Type B pancreatic cell (in vitro differentiated cells): Measurements from ENCODE around the gene PXDC1. TPM values are rescaled to one million over a fixed set of nuclear protein-coding genes. Genes with fewer than 3 reads are reported as not detected.

Experiments used
- DNase-seq: peaks from one replicate; pipeline ENCODE4 v3.0.0; 2021; ENCODE audit warnings: mixed read lengths; ENCODE audit not compliant: unreplicated experiment; ENCODE audit errors: extremely low spot score
- H3K27ac Mint-ChIP-seq: 2 replicates; pipeline ENCODE4 v1.8.0; 2021; ENCODE audit warnings: mild to moderate bottlenecking, mixed read lengths
- H3K27me3 Mint-ChIP-seq: 2 replicates; pipeline ENCODE4 v1.8.0; 2021; ENCODE audit warnings: mixed read lengths
- H3K36me3 Mint-ChIP-seq: 2 replicates; pipeline ENCODE4 v1.8.0; 2021; ENCODE audit warnings: mixed read lengths
- H3K4me1 Mint-ChIP-seq: one replicate; pipeline ENCODE4 v1.8.0; 2021; ENCODE audit warnings: mixed read lengths; ENCODE audit not compliant: unreplicated experiment
- H3K4me3 Mint-ChIP-seq: 2 replicates; pipeline ENCODE4 v1.8.0; 2021; ENCODE audit warnings: mild to moderate bottlenecking, mixed read lengths
- H3K9me3 Mint-ChIP-seq: 2 replicates; pipeline ENCODE4 v1.8.0; 2021; ENCODE audit warnings: mixed read lengths
- total RNA-seq: library from RNA; stranded (reverse); gene quantifications from 2 replicates; pipeline ENCODE4 v1.2.1, GENCODE V29; 2021; ENCODE audit warnings: low replicate concordance
- TF ChIP-seq, protein P1 (sequence below): fragments of 200-600 bp; sonication (generic); conservative IDR thresholded peaks from 2 replicates; pipeline ENCODE4 v1.5.0; 2021; ENCODE audit warnings: antibody characterized with exemption, mild to moderate bottlenecking

Gene PXDC1
- total RNA-seq, 1 donor from 2014 or later: 23.6 TPM

DNA sequence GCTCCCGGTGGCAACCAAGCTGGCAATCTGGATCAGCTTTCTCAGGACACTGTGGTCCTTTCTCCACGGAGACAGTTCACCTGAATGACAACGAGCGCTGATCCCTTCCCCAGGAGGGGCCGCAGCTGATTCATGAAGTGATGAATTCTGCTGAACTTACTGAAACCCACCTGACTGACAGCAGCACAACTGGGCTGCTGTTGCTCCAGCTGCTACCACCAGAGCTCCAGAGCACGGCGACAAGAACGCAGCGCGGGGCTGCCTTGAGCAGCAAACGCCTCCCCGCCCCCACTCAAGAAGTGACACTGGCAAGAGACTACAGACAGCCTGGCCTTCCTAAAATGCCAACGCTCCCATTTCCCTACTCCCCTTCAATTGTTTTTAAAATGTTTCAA lies 10.0 kb downstream of the PXDC1 start:
- no peak overlapping the region for H3K4me3 Mint-ChIP-seq
- no peak overlapping the region for H3K27ac Mint-ChIP-seq
- no peak for DNase-seq
- TF ChIP-seq, protein P1, sequence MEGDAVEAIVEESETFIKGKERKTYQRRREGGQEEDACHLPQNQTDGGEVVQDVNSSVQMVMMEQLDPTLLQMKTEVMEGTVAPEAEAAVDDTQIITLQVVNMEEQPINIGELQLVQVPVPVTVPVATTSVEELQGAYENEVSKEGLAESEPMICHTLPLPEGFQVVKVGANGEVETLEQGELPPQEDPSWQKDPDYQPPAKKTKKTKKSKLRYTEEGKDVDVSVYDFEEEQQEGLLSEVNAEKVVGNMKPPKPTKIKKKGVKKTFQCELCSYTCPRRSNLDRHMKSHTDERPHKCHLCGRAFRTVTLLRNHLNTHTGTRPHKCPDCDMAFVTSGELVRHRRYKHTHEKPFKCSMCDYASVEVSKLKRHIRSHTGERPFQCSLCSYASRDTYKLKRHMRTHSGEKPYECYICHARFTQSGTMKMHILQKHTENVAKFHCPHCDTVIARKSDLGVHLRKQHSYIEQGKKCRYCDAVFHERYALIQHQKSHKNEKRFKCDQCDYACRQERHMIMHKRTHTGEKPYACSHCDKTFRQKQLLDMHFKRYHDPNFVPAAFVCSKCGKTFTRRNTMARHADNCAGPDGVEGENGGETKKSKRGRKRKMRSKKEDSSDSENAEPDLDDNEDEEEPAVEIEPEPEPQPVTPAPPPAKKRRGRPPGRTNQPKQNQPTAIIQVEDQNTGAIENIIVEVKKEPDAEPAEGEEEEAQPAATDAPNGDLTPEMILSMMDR: no peak
- H3K27me3 Mint-ChIP-seq: no peaks in the 10 kb centered on the region
- H3K4me1 Mint-ChIP-seq: peaks cover 33% of the 10 kb centered on the region
- H3K9me3 Mint-ChIP-seq: no peaks in the 10 kb centered on the region
- peaks cover 15% of the 10 kb centered on the region for H3K36me3 Mint-ChIP-seq

DNA sequence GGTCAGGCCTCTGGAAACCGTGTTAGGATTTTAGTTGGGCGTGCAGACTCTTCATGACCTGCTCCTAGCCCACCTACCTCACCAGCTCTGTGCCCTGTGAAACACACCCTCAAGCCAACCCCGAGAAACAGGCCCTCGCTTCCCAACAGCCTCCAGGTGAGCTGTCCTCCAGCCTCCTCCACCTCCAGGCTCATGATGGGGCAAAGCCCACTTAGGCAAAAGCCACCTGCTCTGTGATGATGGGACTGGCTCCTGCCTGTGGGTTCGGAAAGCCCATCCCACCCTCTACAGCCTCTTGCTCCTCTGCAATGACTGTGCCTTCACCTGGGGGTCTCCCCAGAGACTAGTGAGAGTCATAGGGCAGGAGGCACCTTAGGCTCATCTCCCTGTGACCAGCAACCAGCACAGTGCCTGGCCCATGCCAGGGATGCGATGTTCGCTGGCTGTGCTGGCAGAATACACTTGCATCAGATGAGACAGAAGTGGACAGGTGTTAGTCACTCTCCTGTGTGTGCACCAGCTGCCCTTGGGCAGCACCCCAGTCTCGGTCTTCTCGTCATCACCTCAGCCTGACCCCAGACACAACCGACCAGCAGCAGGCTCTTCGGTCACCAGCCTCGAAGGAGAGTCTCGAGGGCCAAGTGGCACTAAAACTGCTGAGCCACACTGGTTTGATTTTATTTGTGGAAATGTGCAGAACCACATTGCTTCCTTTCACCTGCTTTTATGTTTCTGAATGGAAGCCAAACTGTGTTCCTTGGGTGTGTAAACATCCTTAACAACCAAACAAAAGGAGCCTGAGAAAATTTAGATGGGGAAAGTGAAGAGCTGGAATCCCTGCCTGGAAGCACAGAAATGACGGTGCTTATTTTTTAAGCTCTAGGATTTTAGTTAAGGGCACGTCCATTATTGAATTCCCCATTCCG lies 10.7 kb downstream of the PXDC1 start:
- H3K9me3 Mint-ChIP-seq: no peaks in the 10 kb centered on the region
- no peak overlapping the region for H3K4me3 Mint-ChIP-seq
- DNase-seq: no peak
- TF ChIP-seq, protein P1: no peak
- H3K27me3 Mint-ChIP-seq: no peaks in the 10 kb centered on the region
- peak overlapping the region; percentile 41 for H3K27ac Mint-ChIP-seq
- peaks cover 28% of the 10 kb centered on the region for H3K4me1 Mint-ChIP-seq
- H3K36me3 Mint-ChIP-seq: peaks cover 19% of the 10 kb centered on the region

DNA sequence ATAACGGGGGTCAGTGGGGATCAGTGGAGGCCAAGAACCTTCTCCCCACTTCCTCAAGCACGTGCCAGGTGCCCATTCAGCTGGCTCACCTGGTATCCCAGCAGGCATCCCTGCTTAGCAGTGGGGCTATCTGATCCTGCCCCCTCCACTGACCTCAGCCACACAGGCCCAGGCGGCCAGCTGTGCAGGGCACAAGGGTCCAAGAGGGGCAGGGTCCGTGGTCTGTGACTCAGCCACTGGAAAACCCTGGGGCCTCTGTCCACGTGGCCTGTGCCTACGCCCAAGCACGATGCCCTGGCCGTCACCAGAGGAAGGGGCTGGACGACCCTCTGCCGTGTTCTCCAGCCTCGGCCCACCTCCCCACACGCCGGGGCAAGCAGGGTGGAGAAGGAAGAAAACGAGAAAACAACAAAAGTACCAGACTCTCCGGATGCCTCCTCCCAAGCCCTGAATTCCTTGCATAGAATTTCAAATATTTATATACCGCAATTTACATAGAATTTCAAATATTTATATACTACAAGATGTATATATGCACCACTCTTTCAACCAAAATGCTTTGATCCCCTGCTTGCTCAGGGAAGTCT lies 12.1 kb downstream of the PXDC1 start:
- TF ChIP-seq, protein P1: no peak
- Mint-ChIP-seq H3K4me1 (peaks cover 24% of the 10 kb centered on the region), H3K9me3 (no peaks in the 10 kb centered on the region), H3K36me3 (peaks cover 33% of the 10 kb centered on the region), H3K4me3 (no peak overlapping the region), H3K27ac (no peak overlapping the region), H3K27me3 (no peaks in the 10 kb centered on the region)
- DNase-seq: no peak

DNA sequence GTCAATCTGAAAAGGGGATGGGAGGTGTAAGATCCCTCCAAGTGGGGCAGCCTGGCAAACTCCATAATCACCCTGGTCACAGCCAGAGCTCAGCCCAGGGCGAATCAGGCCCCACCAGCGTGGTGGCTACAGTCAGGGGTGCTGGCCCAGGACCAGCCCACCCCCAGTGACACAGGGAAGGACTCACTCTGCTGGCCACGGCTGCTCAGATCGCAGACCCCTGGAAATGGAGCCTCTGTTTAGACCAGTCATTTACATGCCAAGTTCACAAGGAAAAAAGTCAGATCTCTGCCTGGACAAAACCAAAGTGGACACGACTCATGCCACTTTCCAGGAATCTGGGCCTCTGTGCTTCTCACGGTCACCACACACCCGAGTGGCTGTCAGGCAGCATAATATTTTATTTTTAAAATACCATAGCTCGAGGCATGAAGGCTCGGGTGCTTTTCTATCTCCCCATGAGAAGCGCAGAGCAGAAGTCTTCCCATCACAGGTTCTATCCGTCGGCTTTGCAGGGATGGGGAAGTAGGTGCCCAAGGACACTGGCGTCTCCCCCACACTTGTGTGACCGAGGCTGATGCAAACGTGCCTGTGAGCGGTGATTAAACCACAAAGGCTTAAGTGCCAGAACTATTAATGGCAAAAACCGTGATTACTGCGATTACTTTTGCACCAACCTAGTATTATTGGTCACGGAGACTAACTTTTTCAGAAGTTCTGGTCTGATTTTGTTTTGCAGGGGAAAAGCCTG lies 13.0 kb downstream of the PXDC1 start:
- DNase-seq: no peak
- H3K4me1 Mint-ChIP-seq: peaks cover 23% of the 10 kb centered on the region
- H3K27ac Mint-ChIP-seq: no peak overlapping the region
- no peak overlapping the region for H3K4me3 Mint-ChIP-seq
- H3K9me3 Mint-ChIP-seq: no peaks in the 10 kb centered on the region
- TF ChIP-seq, protein P1: no peak
- H3K36me3 Mint-ChIP-seq: peaks cover 38% of the 10 kb centered on the region
- H3K27me3 Mint-ChIP-seq: no peaks in the 10 kb centered on the region

DNA sequence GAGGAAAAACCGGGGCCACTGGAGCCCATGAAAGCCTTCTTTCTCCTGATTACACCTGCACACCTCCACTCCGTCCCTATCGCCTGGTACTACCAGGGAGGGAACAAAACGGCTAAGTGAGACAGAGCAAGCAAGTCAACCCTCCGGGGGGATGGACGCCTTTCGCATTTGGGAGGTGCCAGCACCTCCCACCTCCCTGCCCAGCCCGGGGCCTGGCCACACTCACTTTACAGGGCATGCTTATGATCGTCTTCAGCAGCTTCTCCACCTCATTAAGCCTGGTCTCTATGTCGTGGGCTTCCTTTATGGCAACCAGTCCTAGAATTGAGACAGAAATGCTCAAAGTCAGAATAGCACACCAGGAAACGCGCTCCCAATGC lies 13.7 kb downstream of the PXDC1 start:
- H3K36me3 Mint-ChIP-seq: peaks cover 38% of the 10 kb centered on the region
- TF ChIP-seq, protein P1: no peak
- no peaks in the 10 kb centered on the region for H3K9me3 Mint-ChIP-seq
- peak overlapping the region; percentile 44 for H3K27ac Mint-ChIP-seq
- DNase-seq: no peak
- H3K27me3 Mint-ChIP-seq: no peaks in the 10 kb centered on the region
- no peak overlapping the region for H3K4me3 Mint-ChIP-seq
- H3K4me1 Mint-ChIP-seq: peaks cover 17% of the 10 kb centered on the region
